Astrocyte of the cerebellum (primary cell): Measurements from ENCODE around the gene FAM184A.

Source experiments
- DNase-seq: peaks from one replicate; pipeline ENCODE4 v3.0.0-alpha.2; 2011; ENCODE audit warnings: low read depth
- H3K4me3 ChIP-seq: 2 replicates; pipeline ENCODE4 v1.5.1; 2011; ENCODE audit warnings: mild to moderate bottlenecking, low read depth, low read length, moderate library complexity
- CTCF ChIP-seq: IDR thresholded peaks from 2 replicates; pipeline ENCODE4 v1.5.1; 2012; ENCODE audit warnings: low read length, low read depth, moderate library complexity, mild to moderate bottlenecking; ENCODE audit errors: missing control alignments
- in situ Hi-C: cut with HindIII; loops from 2 replicates; pipeline ENCODE4 v1.10.0; 2017; ENCODE audit warnings: low sequenced_read_pairs

Gene FAM184A

GRCh38 chr6:119035459-119035858, 43.0 kb downstream of the FAM184A start:
- no peak for TF ChIP-seq CTCF
- no peak overlapping the region for H3K4me3 ChIP-seq
- in situ Hi-C loops = no loop called here

GRCh38 chr6:119034827-119035458, 43.5 kb downstream of the FAM184A start:
- no peak overlapping the region for H3K4me3 ChIP-seq
- no peak for DNase-seq

More at GRCh38 chr6:119035459-119035858, 43.0 kb downstream of the FAM184A start:
- no peak for DNase-seq

GRCh38 chr6:119032428-119032827, 46.0 kb downstream of the FAM184A start:
- no peak overlapping the region for H3K4me3 ChIP-seq
- in situ Hi-C loops = no loop called here
- no peak for TF ChIP-seq CTCF

More at GRCh38 chr6:119034827-119035458, 43.5 kb downstream of the FAM184A start:
- in situ Hi-C loops = no loop called here
- TF ChIP-seq CTCF = no peak

GRCh38 chr6:119030759-119031158, 47.7 kb downstream of the FAM184A start:
- in situ Hi-C loops = no loop called here
- no peak for TF ChIP-seq CTCF
- DNase-seq = no peak
- no peak overlapping the region for H3K4me3 ChIP-seq

More at GRCh38 chr6:119032428-119032827, 46.0 kb downstream of the FAM184A start:
- no peak for DNase-seq

GRCh38 chr6:119028091-119028490, 50.4 kb downstream of the FAM184A start:
- TF ChIP-seq CTCF = no peak
- in situ Hi-C loops = no loop called here
- no peak overlapping the region for H3K4me3 ChIP-seq
- DNase-seq = no peak

GRCh38 chr6:119027465-119027864, 51.0 kb downstream of the FAM184A start:
- in situ Hi-C loops = no loop called here
- no peak for DNase-seq
- TF ChIP-seq CTCF = no peak
- H3K4me3 ChIP-seq = no peak overlapping the region

- no peak for TF ChIP-seq CTCF
- in situ Hi-C loops = no loop called here
- no peak overlapping the region for H3K4me3 ChIP-seq
- no peak for DNase-seq
Measured at GRCh38 chr6:119026822-119027221, 51.6 kb downstream of the FAM184A start.
